Neural cell (in vitro differentiated cells): ENCODE data around the gene GPBAR1. TPM values are rescaled to one million over a fixed set of nuclear protein-coding genes. Genes with fewer than 3 reads are reported as not detected.

Source experiments
- H2AFZ ChIP-seq: fragments of 200-600, 300-800 bp; sonication (generic), shearing (Covaris generic); 2 replicates; pipeline ENCODE4 v1.6.0; 2014; ENCODE audit warnings: low read depth, mild to moderate bottlenecking, antibody characterized with exemption, low read length, moderate library complexity
- H3F3A ChIP-seq: fragments of 200-600 bp; shearing (Covaris generic); 2 replicates; pipeline ENCODE4 v1.6.1; 2016; ENCODE audit warnings: mild to moderate bottlenecking, moderate library complexity, mixed read lengths, antibody characterized with exemption, low read length; ENCODE audit not compliant: insufficient read depth, poor library complexity, severe bottlenecking
- H3K27ac ChIP-seq: fragments of 200-600, 300-800 bp; sonication (generic), shearing (Covaris generic); 2 replicates; pipeline ENCODE4 v1.5.1; 2014; ENCODE audit warnings: mild to moderate bottlenecking, low read length, moderate library complexity
- H3K27me3 ChIP-seq: fragments of 300-800, 200-600 bp; sonication (generic), shearing (Covaris generic); 2 replicates; pipeline ENCODE4 v1.6.0; 2014; ENCODE audit warnings: mild to moderate bottlenecking, low read depth, low read length, moderate library complexity; ENCODE audit not compliant: insufficient read depth
- H3K36me3 ChIP-seq: fragments of 300-800, 200-600 bp; sonication (generic), shearing (Covaris generic); 2 replicates; pipeline ENCODE4 v1.5.1; 2014; ENCODE audit warnings: mild to moderate bottlenecking, antibody characterized with exemption, low read length, moderate library complexity; ENCODE audit not compliant: insufficient read depth
- H3K4me2 ChIP-seq: fragments of 300-800, 200-600 bp; sonication (generic), shearing (Covaris generic); 2 replicates; pipeline ENCODE4 v1.6.0; 2014; ENCODE audit warnings: mild to moderate bottlenecking, low read length
- H3K4me3 ChIP-seq: fragments of 300-800, 200-600 bp; sonication (generic), shearing (Covaris generic); 2 replicates; pipeline ENCODE4 v1.5.1; 2014; ENCODE audit warnings: mild to moderate bottlenecking, low read length, moderate library complexity
- H3K79me2 ChIP-seq: fragments of 200-600 bp; shearing (Covaris generic); replicated peaks from 2 replicates; pipeline ENCODE4 v1.6.0; 2014; ENCODE audit warnings: mild to moderate bottlenecking, low read length, moderate library complexity; ENCODE audit not compliant: insufficient read depth
- H3K9ac ChIP-seq: fragments of 300-800, 200-600 bp; sonication (generic), shearing (Covaris generic); 2 replicates; pipeline ENCODE4 v1.6.1; 2016; ENCODE audit warnings: mild to moderate bottlenecking, low read length, mixed read lengths
- H3K9me2 ChIP-seq: fragments of 200-600 bp; shearing (Covaris generic); 2 replicates; pipeline ENCODE4 v1.6.1; 2016; ENCODE audit warnings: mild to moderate bottlenecking, low read length, mixed read lengths; ENCODE audit not compliant: insufficient read depth
- H3K9me3 ChIP-seq: fragments of 200-600, 300-800 bp; sonication (generic), shearing (Covaris generic); 2 replicates; pipeline ENCODE4 v1.6.1; 2016; ENCODE audit warnings: mild to moderate bottlenecking, mixed run types, low read length, moderate library complexity, mixed read lengths
- H4K20me1 ChIP-seq: fragments of 200-600 bp; shearing (Covaris generic); 2 replicates; pipeline ENCODE4 v1.6.1; 2016; ENCODE audit warnings: mild to moderate bottlenecking, mixed run types; ENCODE audit not compliant: insufficient read depth
- EP300 ChIP-seq: fragments of 450-650 bp; conservative IDR thresholded peaks from 2 replicates; pipeline ENCODE4 v1.6.1; 2014; ENCODE audit warnings: antibody characterized with exemption, mild to moderate bottlenecking, moderate library complexity; ENCODE audit not compliant: poor library complexity, severe bottlenecking
- EZH2 ChIP-seq: fragments of 200-600, 300-800 bp; shearing (Covaris generic), sonication (generic); IDR thresholded peaks from 2 replicates; pipeline ENCODE4 v1.6.1; 2014; ENCODE audit warnings: antibody characterized with exemption, low read length, borderline replicate concordance, mild to moderate bottlenecking; ENCODE audit not compliant: insufficient read depth, poor library complexity, severe bottlenecking
- MXI1 ChIP-seq: fragments of 450-650 bp; conservative IDR thresholded peaks from 2 replicates; pipeline ENCODE4 v1.6.1; 2014; ENCODE audit warnings: antibody characterized with exemption, mild to moderate bottlenecking; ENCODE audit not compliant: poor library complexity, severe bottlenecking
- POLR2AphosphoS5 ChIP-seq: IDR thresholded peaks from 2 replicates; pipeline ENCODE4 v1.6.1; 2012
- RAD21 ChIP-seq: fragments of 450-650 bp; conservative IDR thresholded peaks from 2 replicates; pipeline ENCODE4 v1.6.1; 2014; ENCODE audit warnings: antibody characterized with exemption, mild to moderate bottlenecking, moderate library complexity
- REST ChIP-seq: IDR thresholded peaks from 2 replicates; pipeline ENCODE4 v1.6.1; 2012; ENCODE audit warnings: borderline replicate concordance
- SMC3 ChIP-seq: fragments of 450-650 bp; conservative IDR thresholded peaks from 2 replicates; pipeline ENCODE4 v1.6.1; 2014; ENCODE audit warnings: antibody characterized with exemption, mild to moderate bottlenecking, moderate library complexity; ENCODE audit not compliant: poor library complexity
- TAF1 ChIP-seq: IDR thresholded peaks from 2 replicates; pipeline ENCODE4 v1.6.1; 2012; ENCODE audit warnings: low read depth
- polyA plus RNA-seq: library from polyadenylated mRNA; depleted of rRNA; stranded (reverse); fragments of >200 nt; gene quantifications from 2 replicates; pipeline ENCODE4 v1.2.3, GENCODE V29; 2014
- TF ChIP-seq, protein P1 (sequence below): fragments of 450-650 bp; IDR thresholded peaks from 2 replicates; pipeline ENCODE4 v1.5.1; 2014; ENCODE audit warnings: antibody characterized with exemption, mild to moderate bottlenecking, moderate library complexity; ENCODE audit not compliant: poor library complexity, severe bottlenecking

Gene GPBAR1
- polyA plus RNA-seq, 1 donor from 2014 or later: not detected

DNA sequence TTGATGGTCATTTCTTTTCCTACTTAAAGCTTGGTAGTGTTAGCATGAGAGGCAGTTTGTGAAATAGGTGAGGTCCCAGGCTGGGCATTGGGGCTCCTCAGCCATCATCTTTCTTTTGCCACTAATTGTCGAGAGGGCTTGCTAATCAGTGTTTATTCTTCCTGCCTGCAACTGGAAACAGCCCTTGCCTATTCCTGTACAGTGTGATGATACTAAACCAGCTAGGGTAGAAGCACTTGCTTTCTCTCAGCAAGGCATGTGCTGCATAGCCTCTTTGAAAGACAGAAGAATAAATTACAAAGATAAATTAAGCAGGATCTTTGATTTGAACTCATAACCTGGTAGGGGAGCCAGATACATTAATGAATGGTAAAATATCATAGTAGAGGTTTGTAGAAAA is 16.6 kb upstream of the GPBAR1 start:
- Histone ChIP-seq H2AFZ (no peak overlapping the region), H3F3A (no peaks in the 10 kb centered on the region), H3K9ac (no peak overlapping the region), H3K27me3 (no peaks in the 10 kb centered on the region), H3K9me2 (no peaks in the 10 kb centered on the region), H3K4me2 (no peak overlapping the region), H3K27ac (no peak overlapping the region), H3K9me3 (no peaks in the 10 kb centered on the region), H3K36me3 (peaks cover 9% of the 10 kb centered on the region), H4K20me1 (no peaks in the 10 kb centered on the region), H3K4me3 (no peak overlapping the region), H3K79me2 (no peaks in the 10 kb centered on the region)
- TF ChIP-seq MXI1 (no peak), POLR2AphosphoS5 (no peak), SMC3 (no peak), EP300 (no peak), REST (no peak), TAF1 (no peak), RAD21 (no peak), EZH2 (no peak)
- TF ChIP-seq, protein P1, sequence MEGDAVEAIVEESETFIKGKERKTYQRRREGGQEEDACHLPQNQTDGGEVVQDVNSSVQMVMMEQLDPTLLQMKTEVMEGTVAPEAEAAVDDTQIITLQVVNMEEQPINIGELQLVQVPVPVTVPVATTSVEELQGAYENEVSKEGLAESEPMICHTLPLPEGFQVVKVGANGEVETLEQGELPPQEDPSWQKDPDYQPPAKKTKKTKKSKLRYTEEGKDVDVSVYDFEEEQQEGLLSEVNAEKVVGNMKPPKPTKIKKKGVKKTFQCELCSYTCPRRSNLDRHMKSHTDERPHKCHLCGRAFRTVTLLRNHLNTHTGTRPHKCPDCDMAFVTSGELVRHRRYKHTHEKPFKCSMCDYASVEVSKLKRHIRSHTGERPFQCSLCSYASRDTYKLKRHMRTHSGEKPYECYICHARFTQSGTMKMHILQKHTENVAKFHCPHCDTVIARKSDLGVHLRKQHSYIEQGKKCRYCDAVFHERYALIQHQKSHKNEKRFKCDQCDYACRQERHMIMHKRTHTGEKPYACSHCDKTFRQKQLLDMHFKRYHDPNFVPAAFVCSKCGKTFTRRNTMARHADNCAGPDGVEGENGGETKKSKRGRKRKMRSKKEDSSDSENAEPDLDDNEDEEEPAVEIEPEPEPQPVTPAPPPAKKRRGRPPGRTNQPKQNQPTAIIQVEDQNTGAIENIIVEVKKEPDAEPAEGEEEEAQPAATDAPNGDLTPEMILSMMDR: no peak

GRCh38 chr2:218244665-218245064 is 16.1 kb upstream of the GPBAR1 start:
- Histone ChIP-seq H3F3A (no peaks in the 10 kb centered on the region), H3K9ac (no peak overlapping the region), H3K27ac (no peak overlapping the region), H2AFZ (no peak overlapping the region), H3K27me3 (no peaks in the 10 kb centered on the region), H3K4me2 (no peak overlapping the region), H3K36me3 (peaks cover 9% of the 10 kb centered on the region), H4K20me1 (no peaks in the 10 kb centered on the region), H3K9me2 (no peaks in the 10 kb centered on the region), H3K4me3 (no peak overlapping the region), H3K79me2 (no peaks in the 10 kb centered on the region), H3K9me3 (no peaks in the 10 kb centered on the region)
- TF ChIP-seq EZH2 (no peak), POLR2AphosphoS5 (no peak), RAD21 (no peak), SMC3 (no peak), MXI1 (no peak), EP300 (no peak), REST (no peak), TAF1 (no peak)
- TF ChIP-seq, protein P1: no peak
